Coronary artery (tissue), 2 donors: ENCODE results near the gene PHACTR2.

Experiments
- DNase-seq: peaks from one replicate; pipeline ENCODE4 v3.0.0-alpha.2; 2017; ENCODE audit warnings: low spot score
- H3K27ac ChIP-seq, 2 donors: fragments of 200-600 bp; sonication (generic); one replicate each; pipeline ENCODE4 v1.5.1; 2016 to 2019
- H3K4me3 ChIP-seq: fragments of 200-600 bp; sonication (generic); 2 replicates; pipeline ENCODE4 v1.5.1; 2016; ENCODE audit warnings: mild to moderate bottlenecking, moderate library complexity
- TF ChIP-seq, protein P1 (sequence below): fragments of 200-600 bp; sonication (generic); IDR thresholded peaks from one replicate; pipeline ENCODE4 v1.5.1; 2019; ENCODE audit warnings: antibody characterized with exemption

Gene PHACTR2

GRCh38 chr6:143811501-143812157 is 133.9 kb downstream of the PHACTR2 start:
- H3K4me3 ChIP-seq, result no peak overlapping the region
- H3K27ac ChIP-seq, result peak overlapping the region in 1 of 2 donors; percentile 39
- DNase-seq, result no peak
- TF ChIP-seq, protein P1, sequence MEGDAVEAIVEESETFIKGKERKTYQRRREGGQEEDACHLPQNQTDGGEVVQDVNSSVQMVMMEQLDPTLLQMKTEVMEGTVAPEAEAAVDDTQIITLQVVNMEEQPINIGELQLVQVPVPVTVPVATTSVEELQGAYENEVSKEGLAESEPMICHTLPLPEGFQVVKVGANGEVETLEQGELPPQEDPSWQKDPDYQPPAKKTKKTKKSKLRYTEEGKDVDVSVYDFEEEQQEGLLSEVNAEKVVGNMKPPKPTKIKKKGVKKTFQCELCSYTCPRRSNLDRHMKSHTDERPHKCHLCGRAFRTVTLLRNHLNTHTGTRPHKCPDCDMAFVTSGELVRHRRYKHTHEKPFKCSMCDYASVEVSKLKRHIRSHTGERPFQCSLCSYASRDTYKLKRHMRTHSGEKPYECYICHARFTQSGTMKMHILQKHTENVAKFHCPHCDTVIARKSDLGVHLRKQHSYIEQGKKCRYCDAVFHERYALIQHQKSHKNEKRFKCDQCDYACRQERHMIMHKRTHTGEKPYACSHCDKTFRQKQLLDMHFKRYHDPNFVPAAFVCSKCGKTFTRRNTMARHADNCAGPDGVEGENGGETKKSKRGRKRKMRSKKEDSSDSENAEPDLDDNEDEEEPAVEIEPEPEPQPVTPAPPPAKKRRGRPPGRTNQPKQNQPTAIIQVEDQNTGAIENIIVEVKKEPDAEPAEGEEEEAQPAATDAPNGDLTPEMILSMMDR, result no peak

- TF ChIP-seq, protein P1, result no peak
- H3K4me3 ChIP-seq, result no peak overlapping the region
- no peak overlapping the region for H3K27ac ChIP-seq
- no peak for DNase-seq
Measured at GRCh38 chr6:143817621-143818020, 139.9 kb downstream of the PHACTR2 start.

GRCh38 chr6:143821359-143821758 is 143.6 kb downstream of the PHACTR2 start:
- H3K27ac ChIP-seq, result no peak overlapping the region
- TF ChIP-seq, protein P1, result no peak
- DNase-seq, result no peak
- H3K4me3 ChIP-seq, result no peak overlapping the region

DNA sequence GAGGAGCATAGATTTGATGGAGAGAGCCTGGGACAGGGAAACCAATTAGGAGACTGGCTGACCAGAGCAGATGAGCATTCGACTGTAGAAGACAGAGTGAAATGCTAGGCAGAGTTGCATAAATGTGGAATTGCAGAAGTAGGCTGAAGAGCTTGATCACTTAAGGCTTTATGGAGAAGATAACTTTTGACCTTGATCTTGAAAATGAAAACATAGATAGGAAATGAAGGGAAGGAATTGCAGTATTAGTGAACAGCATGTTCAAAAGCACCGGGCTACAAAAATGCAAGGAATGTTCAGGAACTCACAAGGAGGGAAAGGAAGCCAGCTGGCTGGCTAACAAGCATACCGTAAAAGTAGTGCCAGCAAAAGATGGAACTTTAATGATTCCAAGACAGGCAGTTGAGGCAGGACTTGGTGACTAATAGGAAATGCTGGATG is 144.8 kb downstream of the PHACTR2 start:
- DNase-seq, result no peak
- peak overlapping the region in 1 of 2 donors; percentile 33 for H3K27ac ChIP-seq
- TF ChIP-seq, protein P1, result no peak
- no peak overlapping the region for H3K4me3 ChIP-seq

DNA sequence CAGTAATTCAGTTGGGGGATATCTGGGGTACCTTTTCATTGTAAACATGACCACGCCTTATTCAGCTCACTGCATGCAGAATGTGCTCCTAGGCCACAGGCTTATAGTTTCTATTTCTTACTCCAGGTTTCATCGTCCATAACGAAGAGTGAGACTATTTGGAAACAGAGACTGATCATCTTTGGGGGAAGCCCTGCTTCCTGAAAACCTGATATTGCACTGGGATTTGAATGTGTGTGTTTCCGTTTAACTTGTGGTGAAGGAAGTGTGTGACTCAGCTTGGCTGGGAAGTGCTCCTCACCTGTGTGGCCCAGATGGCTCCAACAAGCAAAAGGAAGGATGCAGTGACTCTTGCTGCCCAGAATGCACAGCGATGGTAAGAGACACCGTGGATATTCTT is 145.8 kb downstream of the PHACTR2 start:
- peak overlapping the region in 1 of 2 donors; percentile 40 for H3K27ac ChIP-seq
- DNase-seq, result no peak
- H3K4me3 ChIP-seq, result no peak overlapping the region
- TF ChIP-seq, protein P1, result no peak

GRCh38 chr6:143828572-143828971 is 150.8 kb downstream of the PHACTR2 start:
- no peak overlapping the region for H3K27ac ChIP-seq
- TF ChIP-seq, protein P1, result no peak
- DNase-seq, result no peak
- no peak overlapping the region for H3K4me3 ChIP-seq

DNA sequence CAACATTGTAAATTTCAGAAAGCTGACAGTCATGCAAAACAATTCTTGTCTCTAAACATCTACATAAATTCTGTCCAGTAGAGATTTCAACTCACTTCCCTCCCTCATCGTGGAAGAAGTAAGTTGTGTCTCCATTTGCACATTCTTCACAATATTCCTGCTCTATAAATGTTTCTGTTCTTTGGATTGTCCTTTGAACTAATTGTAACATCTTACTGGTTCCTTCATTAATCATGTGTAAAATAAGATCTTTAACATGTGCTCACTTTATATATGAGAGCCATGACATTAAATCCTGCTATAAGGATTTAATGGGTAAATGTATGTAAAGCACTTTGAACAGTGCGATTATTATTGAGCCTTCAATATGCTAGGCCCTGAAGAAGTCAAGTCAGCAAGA is 158.4 kb downstream of the PHACTR2 start:
- Histone ChIP-seq H3K27ac (no peak overlapping the region), H3K4me3 (no peak overlapping the region)
- no peak for DNase-seq
- TF ChIP-seq, protein P1, result no peak
